Tibial nerve (tissue), 4 donors: ENCODE measurements around the gene AKAP5.

Experiments used
- EP300 ChIP-seq, 2 donors: sonication (generic); formaldehyde crosslinking; IDR thresholded peaks; one replicate each; pipeline ENCODE4 v1.6.1; 2017; ENCODE audit warnings: antibody characterized with exemption in 2 of 2, mild to moderate bottlenecking in 1 of 2
- POLR2A ChIP-seq, 2 donors: fragments of 450-650 bp; IDR thresholded peaks; one replicate each; pipeline ENCODE4 v1.6.1; 2017; ENCODE audit warnings: antibody characterized with exemption in 2 of 2, mild to moderate bottlenecking in 2 of 2, moderate library complexity in 2 of 2
- TF ChIP-seq, protein P1 (sequence below), 5 experiments: fragments of 200-600 bp in 3 of 5; fragments of 450-650 bp in 2 of 5; sonication (generic) in 3 of 5; IDR thresholded peaks; one replicate each; pipeline ENCODE4 v1.5.1; 2016 to 2019; ENCODE audit warnings: antibody characterized with exemption in 5 of 5, mild to moderate bottlenecking in 3 of 5, moderate library complexity in 2 of 5

DNA sequence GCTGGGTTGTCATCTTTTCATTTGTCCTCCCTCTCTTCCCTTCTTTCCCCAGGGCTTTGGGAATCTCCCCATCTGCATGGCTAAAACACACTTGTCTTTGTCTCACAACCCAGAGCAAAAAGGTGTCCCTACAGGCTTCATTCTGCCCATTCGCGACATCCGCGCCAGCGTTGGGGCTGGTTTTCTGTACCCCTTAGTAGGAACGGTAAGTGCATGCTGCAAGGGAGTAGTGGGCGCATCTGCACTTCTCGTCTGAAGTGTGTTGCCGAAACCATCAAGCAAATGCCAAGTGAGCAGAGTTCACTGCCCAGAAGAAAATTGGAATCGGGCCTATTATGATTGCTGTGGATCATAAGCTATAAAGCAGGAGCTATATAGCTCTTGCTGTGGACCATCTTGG, 10.6 kb upstream of the AKAP5 start:
- TF ChIP-seq EP300 (IDR thresholded peaks at IDR 0.05) (no peak), POLR2A (IDR thresholded peaks at IDR 0.05) (no peak)
- TF ChIP-seq, protein P1, sequence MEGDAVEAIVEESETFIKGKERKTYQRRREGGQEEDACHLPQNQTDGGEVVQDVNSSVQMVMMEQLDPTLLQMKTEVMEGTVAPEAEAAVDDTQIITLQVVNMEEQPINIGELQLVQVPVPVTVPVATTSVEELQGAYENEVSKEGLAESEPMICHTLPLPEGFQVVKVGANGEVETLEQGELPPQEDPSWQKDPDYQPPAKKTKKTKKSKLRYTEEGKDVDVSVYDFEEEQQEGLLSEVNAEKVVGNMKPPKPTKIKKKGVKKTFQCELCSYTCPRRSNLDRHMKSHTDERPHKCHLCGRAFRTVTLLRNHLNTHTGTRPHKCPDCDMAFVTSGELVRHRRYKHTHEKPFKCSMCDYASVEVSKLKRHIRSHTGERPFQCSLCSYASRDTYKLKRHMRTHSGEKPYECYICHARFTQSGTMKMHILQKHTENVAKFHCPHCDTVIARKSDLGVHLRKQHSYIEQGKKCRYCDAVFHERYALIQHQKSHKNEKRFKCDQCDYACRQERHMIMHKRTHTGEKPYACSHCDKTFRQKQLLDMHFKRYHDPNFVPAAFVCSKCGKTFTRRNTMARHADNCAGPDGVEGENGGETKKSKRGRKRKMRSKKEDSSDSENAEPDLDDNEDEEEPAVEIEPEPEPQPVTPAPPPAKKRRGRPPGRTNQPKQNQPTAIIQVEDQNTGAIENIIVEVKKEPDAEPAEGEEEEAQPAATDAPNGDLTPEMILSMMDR (IDR thresholded peaks at IDR 0.05): no peak
